ENCODE measurements around the gene LTBP3.

DNA sequence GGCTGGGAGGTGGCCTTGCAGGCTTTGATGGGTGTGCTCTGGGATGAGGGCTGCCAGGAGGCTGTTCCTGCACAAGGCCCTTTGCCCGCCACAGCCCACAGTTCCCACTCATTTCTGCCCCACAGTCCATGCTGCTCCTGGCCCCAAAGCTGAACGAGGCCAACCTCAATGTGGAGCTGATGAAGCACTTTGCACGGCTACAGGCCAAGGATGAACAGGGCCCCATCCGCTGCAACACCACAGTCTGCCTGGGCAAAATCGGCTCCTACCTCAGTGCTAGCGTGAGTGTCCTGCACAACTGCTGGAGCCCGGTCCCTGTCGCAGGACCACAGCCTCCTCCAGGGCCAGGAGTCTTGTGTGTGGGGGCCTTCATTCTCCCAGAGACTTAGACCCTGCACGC lies 23.1 kb downstream of the LTBP3 start:
- TF ChIP-seq, protein P1, sequence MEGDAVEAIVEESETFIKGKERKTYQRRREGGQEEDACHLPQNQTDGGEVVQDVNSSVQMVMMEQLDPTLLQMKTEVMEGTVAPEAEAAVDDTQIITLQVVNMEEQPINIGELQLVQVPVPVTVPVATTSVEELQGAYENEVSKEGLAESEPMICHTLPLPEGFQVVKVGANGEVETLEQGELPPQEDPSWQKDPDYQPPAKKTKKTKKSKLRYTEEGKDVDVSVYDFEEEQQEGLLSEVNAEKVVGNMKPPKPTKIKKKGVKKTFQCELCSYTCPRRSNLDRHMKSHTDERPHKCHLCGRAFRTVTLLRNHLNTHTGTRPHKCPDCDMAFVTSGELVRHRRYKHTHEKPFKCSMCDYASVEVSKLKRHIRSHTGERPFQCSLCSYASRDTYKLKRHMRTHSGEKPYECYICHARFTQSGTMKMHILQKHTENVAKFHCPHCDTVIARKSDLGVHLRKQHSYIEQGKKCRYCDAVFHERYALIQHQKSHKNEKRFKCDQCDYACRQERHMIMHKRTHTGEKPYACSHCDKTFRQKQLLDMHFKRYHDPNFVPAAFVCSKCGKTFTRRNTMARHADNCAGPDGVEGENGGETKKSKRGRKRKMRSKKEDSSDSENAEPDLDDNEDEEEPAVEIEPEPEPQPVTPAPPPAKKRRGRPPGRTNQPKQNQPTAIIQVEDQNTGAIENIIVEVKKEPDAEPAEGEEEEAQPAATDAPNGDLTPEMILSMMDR (IDR thresholded peaks at IDR 0.05; ENCODE audit: poor library complexity): no peak
- no peak for TF ChIP-seq EZH2 (IDR thresholded peaks at IDR 0.05; ENCODE audit: borderline replicate concordance)
